OCI-LY7 (cell line): ENCODE measurements around the gene IFRD1.

Experiments used
- CTCF ChIP-seq: fragments of 200-600 bp; sonication (generic); conservative IDR thresholded peaks from 2 replicates; pipeline ENCODE4 v1.5.1; 2014; ENCODE audit warnings: mild to moderate bottlenecking, antibody characterized with exemption, low read length, moderate library complexity, mixed read lengths
- EZH2phosphoT487 ChIP-seq: fragments of 200-600 bp; sonication (generic); IDR thresholded peaks from 2 replicates; pipeline ENCODE4 v1.6.1; 2018; ENCODE audit warnings: low read depth, borderline replicate concordance, mild to moderate bottlenecking, mixed run types, antibody characterized with exemption, low read length, moderate library complexity, mixed read lengths

DNA sequence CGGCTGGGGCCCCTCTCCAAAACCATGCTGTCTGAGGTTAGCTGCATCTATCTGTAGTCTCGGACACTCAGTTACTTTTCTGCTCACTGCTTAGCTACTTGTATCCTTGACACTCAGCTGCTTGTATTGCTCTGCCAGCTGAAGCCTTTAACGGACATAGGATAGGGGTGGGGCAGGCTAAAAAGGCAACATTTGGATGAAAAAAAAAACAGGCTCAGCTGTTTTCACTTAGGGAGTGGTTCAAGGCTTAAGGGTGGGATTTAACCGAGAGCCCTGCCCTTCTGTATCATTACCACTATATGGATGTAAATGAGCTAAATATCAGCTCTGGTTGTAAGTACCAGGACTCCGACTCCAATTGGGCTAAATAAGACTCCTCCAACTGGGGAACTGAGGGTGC is 59.1 kb downstream of the IFRD1 start:
- TF ChIP-seq CTCF (no peak), EZH2phosphoT487 (no peak)
